K562 (cell line): ENCODE data around the gene PCSK2. TPM values are rescaled to one million over a fixed set of nuclear protein-coding genes. Genes with fewer than 3 reads are reported as not detected.

Experiments used
- ATAC-seq: fragments of 200-7000 bp; cut with Tn5 transposase; 3 replicates; pipeline ENCODE4 v1.9.1; 2020; ENCODE audit warnings: moderate library complexity
- BruUV-seq: library from RNA; stranded (reverse); fragments of 400-500 nt; replicated peaks from 2 replicates; lab custom pipeline; 2021; lab: Mats Ljungman, UMichigan
- CTCF ChIA-PET: fragments of 300-600 bp; formaldehyde crosslinking; extraction: SDS; loops from one replicate; lab custom pipeline; 2021; ENCODE audit warnings: low intra/inter-chr PET ratio; lab: Yijun Ruan, JAX
- POLR2A ChIA-PET: fragments of 300-600, 350-650 bp; sonication (Branson Sonifier 250); formaldehyde crosslinking; extraction: SDS; loops from one replicate; lab custom pipeline; 2021; ENCODE audit warnings: antibody characterized with exemption, inconsistent platforms; lab: Yijun Ruan, JAX
- DNase-seq, 4 experiments: peaks; one replicate each; pipeline versions ENCODE4 v3.0.0 to v3.0.0-alpha.2; 2011 to 2018; ENCODE audit warnings: low spot score in 3 of 4, mixed read lengths in 3 of 4; ENCODE audit errors: extremely low read depth in 1 of 4
- FAIRE-seq: peaks from 2 replicates; lab custom pipeline; 2011; peaks lifted over from hg19 to GRCh38; lab: Jason Lieb, UNC
- H2AFZ ChIP-seq: 2 replicates; pipeline ENCODE4 v1.6.0; 2011; ENCODE audit warnings: low read depth, low read length, control low read depth, inconsistent platforms
- H3K27ac ChIP-seq: fragments of 200-600 bp; 3 replicates; pipeline ENCODE4 v1.8.0; 2011; ENCODE audit warnings: low read depth, mild to moderate bottlenecking, control low read depth, inconsistent platforms, low read length, moderate library complexity, mixed read lengths; ENCODE audit errors: extremely low read depth
- H3K27me3 ChIP-seq, 2 experiments: fragments of 300-600 bp in 1 of 2; 2 replicates in 1 of 2; 3 replicates in 1 of 2; pipeline versions ENCODE4 v1.6.0 to v1.8.0; 2011; ENCODE audit warnings: inconsistent platforms in 2 of 2, low read length in 2 of 2, mild to moderate bottlenecking in 1 of 2, mixed read lengths in 1 of 2, moderate library complexity in 1 of 2; ENCODE audit not compliant: control insufficient read depth in 2 of 2, insufficient read depth in 2 of 2
- H3K36me3 ChIP-seq: fragments of 300-600 bp; 3 replicates; pipeline ENCODE4 v1.8.0; 2011; ENCODE audit warnings: mild to moderate bottlenecking, low read length, inconsistent platforms; ENCODE audit not compliant: control insufficient read depth, insufficient read depth
- H3K4me1 ChIP-seq, 2 experiments: fragments of 200-600 bp in 1 of 2; replicated peaks in 1 of 2; 2 replicates in 1 of 2; 3 replicates in 1 of 2; pipeline versions ENCODE4 v1.5.1 to v1.8.0; 2011; ENCODE audit warnings: inconsistent platforms in 2 of 2, low read length in 2 of 2, mild to moderate bottlenecking in 1 of 2, mixed read lengths in 1 of 2, moderate library complexity in 1 of 2; ENCODE audit not compliant: control insufficient read depth in 2 of 2, insufficient read depth in 2 of 2
- H3K4me2 ChIP-seq: 2 replicates; pipeline ENCODE4 v1.6.1; 2011; ENCODE audit warnings: low read length, control low read depth, inconsistent platforms, mixed read lengths; ENCODE audit not compliant: insufficient read depth
- H3K4me3 ChIP-seq: fragments of 200-600 bp; sonication (generic), shearing (Covaris generic); 2 replicates; pipeline ENCODE4 v1.5.1; 2016; ENCODE audit warnings: control low read depth, inconsistent platforms
- H3K79me2 ChIP-seq: fragments of 200-600 bp; 3 replicates; pipeline ENCODE4 v1.8.0; 2011; ENCODE audit warnings: low read length, inconsistent platforms; ENCODE audit not compliant: control insufficient read depth, insufficient read depth
- H3K9ac ChIP-seq, 2 experiments: 2 replicates each; pipeline versions ENCODE4 v1.6.0 to v1.6.1; 2011; ENCODE audit warnings: low read depth in 2 of 2, low read length in 2 of 2, control low read depth in 1 of 2, inconsistent platforms in 1 of 2, mild to moderate bottlenecking in 1 of 2, mixed read lengths in 1 of 2; ENCODE audit not compliant: insufficient read depth in 1 of 2
- H3K9me1 ChIP-seq: one replicate; pipeline ENCODE4 v1.6.0; 2011; ENCODE audit warnings: inconsistent platforms, mild to moderate bottlenecking, low read length, moderate library complexity; ENCODE audit not compliant: control insufficient read depth, insufficient read depth
- H3K9me3 ChIP-seq: replicated peaks from 2 replicates; pipeline ENCODE4 v1.5.1; 2011; ENCODE audit warnings: low read depth, low read length, inconsistent platforms; ENCODE audit not compliant: control insufficient read depth, insufficient read depth
- H4K20me1 ChIP-seq: replicated peaks from 2 replicates; pipeline ENCODE4 v1.6.1; 2011; ENCODE audit warnings: low read length, inconsistent platforms, mixed read lengths; ENCODE audit not compliant: control insufficient read depth, insufficient read depth
- ARHGAP35 ChIP-seq: fragments of 450-650 bp; IDR thresholded peaks from 2 replicates; pipeline ENCODE4 v1.6.1; 2018; ENCODE audit not compliant: partially characterized antibody
- BRF1 ChIP-seq: IDR thresholded peaks from 3 replicates; pipeline ENCODE4 v1.6.1; 2011; ENCODE audit warnings: borderline replicate concordance, mild to moderate bottlenecking; ENCODE audit not compliant: insufficient read length; ENCODE audit errors: extremely low read depth
- CBFA2T2 ChIP-seq: fragments of 450-650 bp; conservative IDR thresholded peaks from 2 replicates; pipeline ENCODE4 v1.6.1; 2017; ENCODE audit warnings: mild to moderate bottlenecking
- ELF2 ChIP-seq: fragments of 250-450 bp; sonication (Bioruptor Pico); IDR thresholded peaks from 2 replicates; pipeline ENCODE4 v1.5.0; 2021; ENCODE audit warnings: mild to moderate bottlenecking
- HOXB6 ChIP-seq: fragments of 250-450 bp; sonication (Bioruptor Pico); IDR thresholded peaks from 2 replicates; pipeline ENCODE4 v1.5.1; 2022; ENCODE audit warnings: mild to moderate bottlenecking, borderline replicate concordance
- SREBF1 ChIP-seq: fragments of 150-350 bp; IDR thresholded peaks from 2 replicates; pipeline ENCODE4 v1.6.1; 2014; ENCODE audit warnings: antibody characterized with exemption, low read depth, low read length, borderline replicate concordance
- TARDBP ChIP-seq: fragments of 450-650 bp; IDR thresholded peaks from 2 replicates; pipeline ENCODE4 v1.6.1; 2016
- ZFP30 ChIP-seq: fragments of 250-450 bp; sonication (Bioruptor Pico); IDR thresholded peaks from 2 replicates; pipeline ENCODE4 v1.8.0; 2022; ENCODE audit warnings: moderate library complexity, mild to moderate bottlenecking, inconsistent platforms, borderline replicate concordance
- ZNF184 ChIP-seq: sonication (generic); formaldehyde crosslinking; IDR thresholded peaks from 2 replicates; pipeline ENCODE4 v1.5.0; 2020; ENCODE audit warnings: missing genetic modification reagents
- WGBS: fragments of 100-300 bp; shearing (Covaris generic); methylation state at CpG from one replicate; pipeline ENCODE4 v1.1.6; 2016; ENCODE audit warnings: low coverage, mixed read lengths; ENCODE audit not compliant: insufficient coverage; ENCODE audit errors: missing lambda C conversion rate; 5-methylcytosine and 5-hydroxymethylcytosine counted together
- in situ Hi-C: fragments of 300-500 bp; cut with MboI; formaldehyde crosslinking; loops from 4 replicates; pipeline ENCODE4 v1.15.0; 2018; ENCODE audit warnings: inconsistent platforms, mixed read lengths
- intact Hi-C: fragments of 100-400 bp; cut with micrococcal nuclease; formaldehyde crosslinking; loops from 2 replicates; pipeline ENCODE4 v1.14.2; 2022
- polyA plus RNA-seq, 8 experiments: library from polyadenylated mRNA; depleted of rRNA in 4 of 8; stranded (reverse) in 5 of 8; unstranded in 3 of 8; fragments of >200 nt; fragmentation: Nextera tagmentation in 2 of 8; fragmentation: Illumina TruSeq in 1 of 8; extraction: Ambion mirVana in 2 of 8; extraction: Trizol in 1 of 8; gene quantifications; 2 replicates each; pipeline versions ENCODE4 v1.2.1 to v1.2.3, GENCODE V29; 2011 to 2014; ENCODE audit warnings: inconsistent platforms in 1 of 8, missing spikeins in 1 of 8
- total RNA-seq, 7 experiments: library from RNA; depleted of rRNA in 6 of 7; stranded (reverse); fragments of >200 nt in 6 of 7; fragmentation: Illumina TruSeq in 2 of 7; extraction: Trizol in 2 of 7; gene quantifications; 2 replicates each; pipeline versions ENCODE4 v1.2.1 to v1.2.3, GENCODE V29; 2011 to 2021; ENCODE audit warnings: low replicate concordance in 1 of 7
- TF ChIP-seq, protein P1 (sequence below): fragments of 450-650 bp; IDR thresholded peaks from 2 replicates; pipeline ENCODE4 v1.6.1; 2017; ENCODE audit warnings: mild to moderate bottlenecking, moderate library complexity
- TF ChIP-seq, protein P2 (sequence below): IDR thresholded peaks from 2 replicates; pipeline ENCODE4 v1.6.1; 2011; ENCODE audit warnings: borderline replicate concordance, low read depth, mild to moderate bottlenecking, moderate library complexity, low read length; ENCODE audit not compliant: insufficient read depth, poor library complexity, severe bottlenecking
- TF ChIP-seq, protein P3 (sequence below): fragments of 450-650 bp; formaldehyde crosslinking; IDR thresholded peaks from 2 replicates; pipeline ENCODE4 v1.4.0; 2022; ENCODE audit warnings: missing genetic modification characterization

PCSK2 gene
- total and polyA plus RNA-seq, 9 of the 15 experiments (the other 6 are each of a cell fraction or from before 2014, with no cell fraction given), result 0.04 to 0.07 (median 0.05) TPM; not detected in 6

DNA sequence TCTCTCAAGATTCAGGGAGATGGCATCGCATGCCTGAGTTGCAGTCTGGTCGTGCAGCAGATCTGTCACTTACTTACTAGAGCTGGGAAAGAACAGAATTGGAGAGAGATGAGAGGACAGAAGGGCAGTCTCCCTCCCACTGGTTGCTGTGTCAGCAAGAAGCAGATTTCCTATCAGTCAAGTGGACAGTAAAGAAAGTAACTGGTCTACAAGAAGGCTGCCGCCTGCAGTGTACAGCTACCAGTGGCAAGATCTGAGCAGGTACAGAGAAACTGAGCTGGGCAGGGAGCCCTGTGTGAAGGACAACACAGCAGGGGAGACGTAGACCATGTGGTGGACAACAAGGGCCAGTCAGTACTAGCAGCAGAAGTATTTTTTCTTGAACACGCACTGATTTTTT, 49.5 kb upstream of the PCSK2 start:
- H2AFZ ChIP-seq, result no peak overlapping the region
- intact Hi-C loops (no loop called here), in situ Hi-C loops (no loop called here)
- no peak for ATAC-seq
- H4K20me1 ChIP-seq, result no peaks in the 10 kb centered on the region
- CTCF ChIA-PET, result no interaction called here
- H3K9me3 ChIP-seq, result no peaks in the 10 kb centered on the region
- no peaks in the 10 kb centered on the region for H3K4me1 ChIP-seq
- H3K27ac ChIP-seq, result no peak overlapping the region
- no peaks in the 10 kb centered on the region for H3K9me1 ChIP-seq
- H3K9ac ChIP-seq, result no peak overlapping the region
- H3K4me2 ChIP-seq, result no peak overlapping the region
- no peak for DNase-seq
- POLR2A ChIA-PET, result no interaction called here
- H3K36me3 ChIP-seq, result no peaks in the 10 kb centered on the region
- no peak for FAIRE-seq
- WGBS, result 0% methylated on average over 5 of the region's 5 CpGs
- no peaks in the 10 kb centered on the region for H3K27me3 ChIP-seq
- no peak overlapping the region for H3K4me3 ChIP-seq
- no peaks in the 10 kb centered on the region for H3K79me2 ChIP-seq
- no TSS peak for BruUV-seq
- TF ChIP-seq ZNF184 (CRISPR knock-in tag) (no peak), ELF2 (CRISPR knock-in tag) (no peak), ZFP30 (no peak)

DNA sequence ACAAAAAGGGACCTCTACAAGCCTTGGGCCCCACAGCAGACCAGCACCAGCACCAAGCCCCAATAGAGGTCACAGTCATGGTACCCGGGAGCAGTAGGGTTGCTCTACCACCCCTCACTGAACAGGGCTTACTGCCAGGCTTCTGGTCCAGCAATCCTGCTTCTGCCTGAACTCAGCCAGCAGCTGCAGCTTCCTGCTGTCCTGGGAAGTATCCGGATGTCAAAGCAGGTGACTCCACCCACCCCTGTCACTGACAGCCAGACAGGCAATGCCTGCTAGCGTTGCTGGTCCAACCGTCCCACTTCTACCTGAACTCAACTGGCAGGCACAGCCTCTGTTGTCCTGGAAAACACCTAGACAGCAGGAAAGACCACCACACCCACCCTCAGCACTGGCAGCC, 47.0 kb upstream of the PCSK2 start:
- Histone ChIP-seq H3K4me3 (no peak overlapping the region), H4K20me1 (no peaks in the 10 kb centered on the region), H3K79me2 (no peaks in the 10 kb centered on the region), H3K9me1 (no peaks in the 10 kb centered on the region), H3K27me3 (no peaks in the 10 kb centered on the region), H3K4me2 (no peak overlapping the region), H3K4me1 (no peaks in the 10 kb centered on the region), H3K27ac (no peak overlapping the region), H3K9ac (no peak overlapping the region), H2AFZ (no peak overlapping the region), H3K9me3 (no peaks in the 10 kb centered on the region), H3K36me3 (no peaks in the 10 kb centered on the region)
- FAIRE-seq (no peak), DNase-seq (no peak), ATAC-seq (no peak)
- BruUV-seq, result no TSS peak
- CTCF ChIA-PET, result no interaction called here
- 0% methylated on average over 4 of the region's 4 CpGs for WGBS
- POLR2A ChIA-PET, result no interaction called here
- TF ChIP-seq HOXB6 (CRISPR knock-in tag) (no peak), BRF1 (no peak), TARDBP (no peak), SREBF1 (no peak), ARHGAP35 (no peak), CBFA2T2 (no peak)
- TF ChIP-seq, protein P1, sequence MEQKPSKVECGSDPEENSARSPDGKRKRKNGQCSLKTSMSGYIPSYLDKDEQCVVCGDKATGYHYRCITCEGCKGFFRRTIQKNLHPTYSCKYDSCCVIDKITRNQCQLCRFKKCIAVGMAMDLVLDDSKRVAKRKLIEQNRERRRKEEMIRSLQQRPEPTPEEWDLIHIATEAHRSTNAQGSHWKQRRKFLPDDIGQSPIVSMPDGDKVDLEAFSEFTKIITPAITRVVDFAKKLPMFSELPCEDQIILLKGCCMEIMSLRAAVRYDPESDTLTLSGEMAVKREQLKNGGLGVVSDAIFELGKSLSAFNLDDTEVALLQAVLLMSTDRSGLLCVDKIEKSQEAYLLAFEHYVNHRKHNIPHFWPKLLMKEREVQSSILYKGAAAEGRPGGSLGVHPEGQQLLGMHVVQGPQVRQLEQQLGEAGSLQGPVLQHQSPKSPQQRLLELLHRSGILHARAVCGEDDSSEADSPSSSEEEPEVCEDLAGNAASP, result no peak
- TF ChIP-seq, protein P2, sequence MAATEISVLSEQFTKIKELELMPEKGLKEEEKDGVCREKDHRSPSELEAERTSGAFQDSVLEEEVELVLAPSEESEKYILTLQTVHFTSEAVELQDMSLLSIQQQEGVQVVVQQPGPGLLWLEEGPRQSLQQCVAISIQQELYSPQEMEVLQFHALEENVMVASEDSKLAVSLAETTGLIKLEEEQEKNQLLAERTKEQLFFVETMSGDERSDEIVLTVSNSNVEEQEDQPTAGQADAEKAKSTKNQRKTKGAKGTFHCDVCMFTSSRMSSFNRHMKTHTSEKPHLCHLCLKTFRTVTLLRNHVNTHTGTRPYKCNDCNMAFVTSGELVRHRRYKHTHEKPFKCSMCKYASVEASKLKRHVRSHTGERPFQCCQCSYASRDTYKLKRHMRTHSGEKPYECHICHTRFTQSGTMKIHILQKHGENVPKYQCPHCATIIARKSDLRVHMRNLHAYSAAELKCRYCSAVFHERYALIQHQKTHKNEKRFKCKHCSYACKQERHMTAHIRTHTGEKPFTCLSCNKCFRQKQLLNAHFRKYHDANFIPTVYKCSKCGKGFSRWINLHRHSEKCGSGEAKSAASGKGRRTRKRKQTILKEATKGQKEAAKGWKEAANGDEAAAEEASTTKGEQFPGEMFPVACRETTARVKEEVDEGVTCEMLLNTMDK, result no peak
- TF ChIP-seq, protein P3, sequence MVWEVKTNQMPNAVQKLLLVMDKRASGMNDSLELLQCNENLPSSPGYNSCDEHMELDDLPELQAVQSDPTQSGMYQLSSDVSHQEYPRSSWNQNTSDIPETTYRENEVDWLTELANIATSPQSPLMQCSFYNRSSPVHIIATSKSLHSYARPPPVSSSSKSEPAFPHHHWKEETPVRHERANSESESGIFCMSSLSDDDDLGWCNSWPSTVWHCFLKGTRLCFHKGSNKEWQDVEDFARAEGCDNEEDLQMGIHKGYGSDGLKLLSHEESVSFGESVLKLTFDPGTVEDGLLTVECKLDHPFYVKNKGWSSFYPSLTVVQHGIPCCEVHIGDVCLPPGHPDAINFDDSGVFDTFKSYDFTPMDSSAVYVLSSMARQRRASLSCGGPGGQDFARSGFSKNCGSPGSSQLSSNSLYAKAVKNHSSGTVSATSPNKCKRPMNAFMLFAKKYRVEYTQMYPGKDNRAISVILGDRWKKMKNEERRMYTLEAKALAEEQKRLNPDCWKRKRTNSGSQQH (CRISPR knock-in tag), result no peak
- in situ Hi-C loops (no loop called here), intact Hi-C loops (no loop called here)
